DND-41 (cell line): ENCODE results near the gene SOX13.

Experiments used
- CTCF ChIP-seq: IDR thresholded peaks from 2 replicates; pipeline ENCODE4 v1.5.1; 2012; ENCODE audit warnings: borderline replicate concordance, low read length, moderate library complexity, mild to moderate bottlenecking; ENCODE audit not compliant: poor library complexity, severe bottlenecking; ENCODE audit errors: extremely low read depth
- EZH2 ChIP-seq: IDR thresholded peaks from 3 replicates; pipeline ENCODE4 v1.6.1; 2012; ENCODE audit warnings: borderline replicate concordance, low read depth, mild to moderate bottlenecking, moderate library complexity, low read length, inconsistent platforms; ENCODE audit not compliant: severe bottlenecking

- no peak for TF ChIP-seq CTCF
- no peak for TF ChIP-seq EZH2
Observed at GRCh38 chr1:204105131-204105515, 32.2 kb downstream of the SOX13 start.
